ENCODE data around the gene PHF21B.

The PHF21B gene

DNA sequence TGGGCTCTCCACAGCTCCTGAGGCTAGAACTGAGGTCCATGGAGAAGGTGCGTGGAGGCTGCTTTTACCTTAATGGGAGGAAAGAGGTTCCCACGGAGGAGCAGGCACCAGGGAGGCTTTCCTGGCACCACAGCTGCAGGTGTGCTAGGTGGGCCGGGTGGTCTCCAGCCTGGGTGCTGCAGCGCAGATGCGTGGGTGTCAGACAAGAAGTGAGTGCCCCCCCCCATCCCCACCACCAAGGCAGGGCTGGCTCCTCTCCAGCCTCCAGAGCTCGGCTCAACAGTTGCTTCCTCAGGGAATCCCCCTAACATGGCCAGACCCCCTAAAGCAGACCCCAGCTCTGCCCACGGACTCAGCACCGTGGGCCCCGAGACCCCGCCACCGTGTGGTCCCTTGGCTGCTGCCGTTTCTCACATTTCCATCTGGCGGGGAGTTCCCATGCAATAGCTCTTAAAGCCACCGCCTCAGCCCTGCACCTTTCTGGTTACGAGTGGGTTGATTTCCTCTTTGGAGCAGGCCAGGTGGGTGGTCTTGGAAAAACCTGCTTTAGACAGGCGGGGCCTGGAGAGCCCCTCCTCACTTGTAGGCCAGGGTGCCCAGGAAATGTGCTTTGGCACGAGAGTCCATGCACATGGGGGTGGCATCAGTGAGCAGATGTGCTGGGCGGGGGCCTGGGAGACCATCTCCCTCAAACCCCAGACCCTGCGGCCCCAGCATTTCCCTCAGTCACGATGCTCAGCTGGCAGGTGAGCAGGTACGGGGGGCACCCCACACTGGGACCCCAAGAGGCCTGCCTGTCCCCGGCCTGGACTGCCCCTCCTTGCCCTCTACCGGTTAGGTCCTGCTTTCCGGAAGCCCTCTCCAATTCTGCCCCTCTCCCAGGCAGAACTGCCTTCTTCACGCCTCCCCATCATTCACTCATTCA lies 163.7 kb downstream of the PHF21B start:
- DNase-seq (ENCODE audit: low read depth in 2 of 2): no peak

DNA sequence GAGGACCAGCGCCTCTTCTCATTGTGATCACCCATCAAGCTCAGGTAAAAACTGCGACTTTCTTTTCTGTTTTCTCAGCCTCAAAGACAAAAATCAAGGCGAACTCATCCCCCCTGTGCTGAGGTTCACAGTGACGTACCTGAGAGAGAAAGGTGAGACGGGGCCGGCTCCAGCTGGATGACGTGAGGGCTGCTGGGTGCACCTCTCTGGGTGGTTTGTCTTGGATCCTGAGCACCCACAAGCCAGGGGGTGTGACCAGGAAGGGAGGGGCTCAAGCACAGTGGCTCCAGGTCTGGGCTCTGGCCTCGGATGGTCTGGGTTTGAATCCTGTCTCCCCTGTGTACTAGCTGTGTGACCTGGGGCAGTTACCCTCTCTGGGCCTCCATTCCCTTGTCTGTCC lies 164.6 kb downstream of the PHF21B start:
- no peak for DNase-seq (ENCODE audit: low read depth in 2 of 2)

- DNase-seq (ENCODE audit: low read depth in 2 of 2): no peak
Observed at GRCh38 chr22:44842417-44842816, 167.4 kb downstream of the PHF21B start.

DNA sequence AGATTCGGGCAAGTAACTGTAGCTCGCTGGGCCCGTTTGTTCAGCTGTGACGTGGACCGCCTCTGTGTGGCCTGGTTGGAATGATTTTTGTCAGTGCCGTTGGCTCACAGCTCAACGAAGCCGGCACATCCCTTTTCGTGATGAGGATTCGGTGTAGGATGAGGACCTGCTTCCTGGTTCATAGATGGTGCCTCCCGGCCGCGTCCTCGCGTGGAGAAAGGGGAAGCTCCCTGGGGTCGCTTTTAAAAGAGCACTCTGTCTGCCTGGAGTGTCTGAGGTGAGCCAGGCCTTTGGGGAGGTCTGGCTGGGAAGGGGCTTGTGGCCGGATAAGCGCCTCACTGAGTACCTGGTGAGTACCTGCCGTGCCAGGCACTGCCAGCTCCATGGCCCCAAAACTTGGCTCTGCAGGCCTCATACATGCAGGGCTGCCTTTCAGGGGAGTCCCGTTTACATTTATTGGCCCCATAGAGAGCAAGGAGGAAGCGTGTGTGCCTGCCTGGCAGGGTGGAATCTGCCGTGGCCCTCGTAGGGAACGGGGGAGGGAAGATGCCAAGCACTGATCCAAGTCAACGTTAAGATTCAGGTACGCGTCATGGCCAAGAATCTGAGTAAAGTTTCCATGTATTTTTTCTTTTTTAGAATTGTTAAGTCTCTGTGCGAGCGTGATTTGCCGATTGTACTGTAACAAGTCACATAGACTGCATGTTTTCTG lies 169.0 kb downstream of the PHF21B start:
- DNase-seq (ENCODE audit: low read depth in 2 of 2): no peak

DNA sequence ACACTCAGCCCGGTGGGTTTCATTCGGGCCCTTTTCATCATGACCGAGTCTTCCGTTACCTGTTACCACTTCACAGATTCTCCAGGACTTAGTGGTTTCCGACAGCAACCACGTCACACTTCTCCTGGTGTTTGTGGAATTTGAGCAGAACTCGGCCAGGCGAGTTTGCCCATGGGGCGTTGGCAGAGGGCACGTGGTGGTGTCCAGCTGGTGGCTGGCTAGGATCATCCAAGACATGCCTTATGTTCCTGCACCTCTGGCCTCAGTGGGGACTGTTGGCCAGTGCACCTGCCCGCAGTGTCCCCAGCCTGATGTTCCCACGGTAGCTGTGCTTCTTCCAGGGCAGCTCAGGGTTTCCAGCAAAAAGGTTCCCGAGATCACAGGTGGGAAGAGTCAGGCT lies 170.1 kb downstream of the PHF21B start:
- DNase-seq (ENCODE audit: low read depth in 2 of 2): no peak

- DNase-seq (ENCODE audit: low read depth in 2 of 2): no peak
Observed at GRCh38 chr22:44839061-44839460, 170.7 kb downstream of the PHF21B start.

GRCh38 chr22:44838316-44839016 lies 171.3 kb downstream of the PHF21B start:
- DNase-seq (ENCODE audit: low read depth in 2 of 2): no peak

- no peak for DNase-seq (ENCODE audit: low read depth in 2 of 2)
Observed at GRCh38 chr22:44837481-44837880, 172.3 kb downstream of the PHF21B start.

DNA sequence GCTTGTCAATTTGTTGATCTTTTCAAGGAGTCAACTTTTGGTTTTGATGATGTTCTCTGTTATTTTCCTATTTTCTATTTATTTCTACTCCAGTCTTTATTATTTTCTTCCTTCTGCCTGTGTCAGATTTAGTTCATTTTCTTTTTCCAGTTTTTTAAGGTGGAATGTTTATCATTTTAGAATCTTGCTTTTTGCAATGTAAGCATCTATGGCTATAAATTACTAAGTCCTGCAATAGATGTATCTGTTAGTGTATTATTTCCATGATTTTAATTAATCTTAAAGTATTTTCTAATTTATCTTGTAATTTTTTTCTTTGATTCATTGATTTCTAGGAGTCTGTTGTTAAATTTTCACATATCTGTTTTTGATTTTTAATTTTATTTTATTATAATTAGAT lies 175.7 kb downstream of the PHF21B start:
- DNase-seq (ENCODE audit: low read depth in 2 of 2): no peak

DNA sequence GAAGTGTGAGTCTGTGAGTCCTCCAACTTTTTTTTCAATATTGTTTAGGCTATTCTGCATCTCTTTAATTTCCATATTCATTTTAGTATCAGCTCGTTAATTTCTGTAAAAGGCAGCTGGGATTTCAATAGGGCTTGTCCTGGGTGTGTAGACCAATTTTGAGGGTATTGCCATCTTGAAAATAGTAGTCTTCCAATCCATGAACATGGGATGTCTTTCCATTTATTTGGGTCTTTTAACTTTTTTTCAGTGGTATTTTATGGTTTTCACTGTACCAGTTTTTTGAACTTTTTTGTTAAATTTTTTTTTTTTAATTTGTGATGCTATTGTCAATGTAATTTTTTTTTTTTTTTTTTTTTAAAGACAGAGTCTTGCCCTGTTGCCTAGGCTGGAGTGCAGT lies 177.9 kb downstream of the PHF21B start:
- DNase-seq (ENCODE audit: low read depth in 2 of 2): no peak

Measured in activated CD4-positive, alpha-beta T cell treated with anti-CD3 and anti-CD28 coated beads for 24 hours (primary cell).